Islet of Langerhans (tissue), 1 donor: ENCODE measurements around the gene PNMT.

Experiments used
- FAIRE-seq: peaks from one replicate; lab custom pipeline; 2011; peaks lifted over from hg19 to GRCh38; lab: Jason Lieb, UNC

PNMT gene

GRCh38 chr17:39667945-39668924 lies at the start of gene PNMT:
PNMT (plus strand) TSS chr17:39668453; CDS start chr17:39668476, 23 bp downstream.
- FAIRE-seq = no peak

- no peak for FAIRE-seq
Observed at GRCh38 chr17:39618956-39619785, 49.1 kb upstream of the PNMT start.

- no peak for FAIRE-seq
Observed at GRCh38 chr17:39619786-39620101, 48.5 kb upstream of the PNMT start.

- no peak for FAIRE-seq
Observed at GRCh38 chr17:39621523-39622379, 46.5 kb upstream of the PNMT start.

- no peak for FAIRE-seq
Observed at GRCh38 chr17:39622380-39623006, 45.8 kb upstream of the PNMT start.

- no peak for FAIRE-seq
Observed at GRCh38 chr17:39623356-39623950, 44.8 kb upstream of the PNMT start.

- FAIRE-seq = no peak
Observed at GRCh38 chr17:39624313-39624712, 43.9 kb upstream of the PNMT start.

- FAIRE-seq = no peak
Observed at GRCh38 chr17:39625198-39625785, 43.0 kb upstream of the PNMT start.

- no peak for FAIRE-seq
Observed at GRCh38 chr17:39626171-39627046, 41.8 kb upstream of the PNMT start, which contains the start of gene PPP1R1B. PPP1R1B (plus strand) TSS chr17:39626952; CDS start chr17:39627393, 441 bp downstream.

- FAIRE-seq = no peak
Observed at GRCh38 chr17:39627047-39627711, 41.1 kb upstream of the PNMT start.

- no peak for FAIRE-seq
Observed at GRCh38 chr17:39627712-39628516, 40.3 kb upstream of the PNMT start.

- no peak for FAIRE-seq
Observed at GRCh38 chr17:39628655-39629493, 39.4 kb upstream of the PNMT start.

GRCh38 chr17:39629494-39629880 lies 38.8 kb upstream of the PNMT start:
- no peak for FAIRE-seq

GRCh38 chr17:39629898-39630297 lies 38.4 kb upstream of the PNMT start:
- FAIRE-seq = no peak

GRCh38 chr17:39631403-39631802 lies 36.9 kb upstream of the PNMT start:
- FAIRE-seq = no peak

GRCh38 chr17:39632153-39632941 lies 35.9 kb upstream of the PNMT start:
- FAIRE-seq = no peak
